Breast epithelium (tissue), 4 donors: ENCODE measurements around the gene ZMYM3. TPM values are rescaled to one million over a fixed set of nuclear protein-coding genes. Genes with fewer than 3 reads are reported as not detected.

ENCODE experiments used
- DNase-seq, 2 donors: peaks; one replicate each; pipeline ENCODE4 v3.0.0-alpha.2; 2019; ENCODE audit warnings: low spot score in 2 of 2
- H3K27ac ChIP-seq, 2 donors: fragments of 200-600 bp; sonication (generic) in 1 of 2; one replicate each; pipeline ENCODE4 v1.5.1; 2016 to 2019; ENCODE audit warnings: mild to moderate bottlenecking in 1 of 2
- H3K27me3 ChIP-seq, 2 donors: fragments of 200-600 bp; sonication (generic) in 1 of 2; one replicate each; pipeline versions ENCODE4 v1.5.1 to v1.6.0; 2017 to 2019; ENCODE audit warnings: control low read depth in 1 of 2, mild to moderate bottlenecking in 1 of 2
- H3K36me3 ChIP-seq: fragments of 200-600 bp; one replicate; pipeline ENCODE4 v1.5.1; 2019
- H3K4me1 ChIP-seq, 2 donors: fragments of 200-600 bp; sonication (generic); one replicate each; pipeline ENCODE4 v1.5.1; 2016 to 2019; ENCODE audit warnings: control low read depth in 1 of 2
- H3K4me3 ChIP-seq, 3 donors: fragments of 200-600 bp; sonication (generic); 1 replicate in 2 of 3; 2 replicates in 1 of 3; pipeline ENCODE4 v1.5.1; 2016 to 2019; ENCODE audit warnings: mild to moderate bottlenecking in 3 of 3, moderate library complexity in 2 of 3
- H3K9me3 ChIP-seq, 2 donors: fragments of 200-600 bp; sonication (generic) in 1 of 2; one replicate each; pipeline ENCODE4 v1.5.1; 2016 to 2019; ENCODE audit warnings: control low read depth in 1 of 2
- CTCF ChIP-seq, 3 donors: fragments of 450-650 bp; IDR thresholded peaks; one replicate each; pipeline ENCODE4 v1.5.1; 2016 to 2017; ENCODE audit warnings: antibody characterized with exemption in 3 of 3, mild to moderate bottlenecking in 3 of 3, moderate library complexity in 3 of 3
- POLR2A ChIP-seq: fragments of 450-650 bp; IDR thresholded peaks from one replicate; pipeline ENCODE4 v1.6.1; 2016; ENCODE audit warnings: antibody characterized with exemption, mild to moderate bottlenecking, moderate library complexity
- POLR2AphosphoS5 ChIP-seq, 3 donors: sonication (generic); formaldehyde crosslinking; IDR thresholded peaks; one replicate each; pipeline ENCODE4 v1.6.1; 2017; ENCODE audit warnings: antibody characterized with exemption in 3 of 3
- intact Hi-C: fragments of 100-400 bp; cut with DNase I; formaldehyde crosslinking; loops from one replicate; pipeline ENCODE4 v1.15.1; 2023; ENCODE audit warnings: low total_unique reads
- total RNA-seq, 3 donors: library from RNA; depleted of rRNA; stranded (reverse); fragments of >200 nt; gene quantifications; one replicate each; pipeline ENCODE4 v1.1.0, GENCODE V29; 2016

ZMYM3 gene
- total RNA-seq, 3 donors from 2014 or later: 11.5 to 17.6 (median 11.5) TPM

- Histone ChIP-seq H3K9me3 (no peaks in the 10 kb centered on the region), H3K36me3 (peaks cover 4% of the 10 kb centered on the region), H3K27me3 (peaks cover 0 to 24% of the 10 kb centered on the region in 2 donors), H3K27ac (no peak overlapping the region), H3K4me1 (no peaks in the 10 kb centered on the region), H3K4me3 (no peak overlapping the region)
- TF ChIP-seq CTCF (IDR thresholded peaks at IDR 0.05) (no peak), POLR2A (no peak), POLR2AphosphoS5 (IDR thresholded peaks at IDR 0.05) (no peak)
- DNase-seq: no peak
- intact Hi-C loops: no loop called here
Observed at GRCh38 chrX:71296806-71297205, 42.9 kb upstream of the ZMYM3 start.

- H3K9me3 ChIP-seq: no peaks in the 10 kb centered on the region
- H3K4me3 ChIP-seq: no peak overlapping the region
- no peaks in the 10 kb centered on the region for H3K4me1 ChIP-seq
- no peak overlapping the region for H3K27ac ChIP-seq
- TF ChIP-seq POLR2A: no peak
- DNase-seq: no peak
- peaks cover 0 to 14% of the 10 kb centered on the region in 2 donors for H3K27me3 ChIP-seq
- intact Hi-C loops: no loop called here
- peaks cover 4% of the 10 kb centered on the region for H3K36me3 ChIP-seq
Observed at GRCh38 chrX:71292669-71293365, 38.9 kb upstream of the ZMYM3 start.

GRCh38 chrX:71291381-71291780, 37.4 kb upstream of the ZMYM3 start:
- intact Hi-C loops: loop anchor here (1.0 kb wide), 1 partner anchor 10 kb away; no protein-coding TSS in a partner anchor
- no peak overlapping the region for H3K27ac ChIP-seq
- H3K4me3 ChIP-seq: no peak overlapping the region
- TF ChIP-seq POLR2A: no peak
- TF ChIP-seq CTCF (IDR thresholded peaks at IDR 0.05): no peak
- TF ChIP-seq POLR2AphosphoS5 (IDR thresholded peaks at IDR 0.05): no peak
- DNase-seq: no peak
- H3K9me3 ChIP-seq: no peaks in the 10 kb centered on the region
- peaks cover 2% of the 10 kb centered on the region for H3K36me3 ChIP-seq
- H3K27me3 ChIP-seq: peaks cover 0 to 11% of the 10 kb centered on the region in 2 donors
- no peaks in the 10 kb centered on the region for H3K4me1 ChIP-seq

- no peaks in the 10 kb centered on the region for H3K9me3 ChIP-seq
- no peak overlapping the region for H3K27ac ChIP-seq
- no peak for DNase-seq
- H3K36me3 ChIP-seq: no peaks in the 10 kb centered on the region
- H3K27me3 ChIP-seq: peaks cover 0 to 7% of the 10 kb centered on the region in 2 donors
- no peaks in the 10 kb centered on the region for H3K4me1 ChIP-seq
- peak overlapping the region in 1 of 3 donors; percentile 67 for H3K4me3 ChIP-seq
- intact Hi-C loops: no loop called here
- TF ChIP-seq POLR2A: no peak
- TF ChIP-seq POLR2AphosphoS5 (IDR thresholded peaks at IDR 0.05): no peak
Observed at GRCh38 chrX:71285929-71286328, 32.0 kb upstream of the ZMYM3 start.

- peak within 1 kb of the TSS; percentile 89 to 93 for H3K27ac ChIP-seq
- H3K36me3 ChIP-seq: no peaks in the 10 kb centered on the region
- intact Hi-C loops: no loop called here
- TF ChIP-seq POLR2A (peak; percentile 63), CTCF (IDR thresholded peaks at IDR 0.05) (peak in 2 of 3 donors; percentile 10 to 16), POLR2AphosphoS5 (IDR thresholded peaks at IDR 0.05) (peak; percentile 59 to 89 (median 87))
- peak within 1 kb of the TSS; percentile 53 to 67 (median 62) for H3K4me3 ChIP-seq
- H3K4me1 ChIP-seq: no peaks in the 10 kb centered on the region
- no peaks in the 10 kb centered on the region for H3K9me3 ChIP-seq
- H3K27me3 ChIP-seq: peaks cover 0 to 7% of the 10 kb centered on the region in 2 donors
- DNase-seq: peak; percentile 81 to 85
Observed at GRCh38 chrX:71283403-71284143, 29.6 kb upstream of the ZMYM3 start, which contains the start of gene NONO. Gene NONO, plus strand, starts transcription at chrX:71283635. Its CDS starts 7,003 bp downstream, at chrX:71290638.
